ENCODE measurements around the gene SLC25A42.

The SLC25A42 gene

DNA sequence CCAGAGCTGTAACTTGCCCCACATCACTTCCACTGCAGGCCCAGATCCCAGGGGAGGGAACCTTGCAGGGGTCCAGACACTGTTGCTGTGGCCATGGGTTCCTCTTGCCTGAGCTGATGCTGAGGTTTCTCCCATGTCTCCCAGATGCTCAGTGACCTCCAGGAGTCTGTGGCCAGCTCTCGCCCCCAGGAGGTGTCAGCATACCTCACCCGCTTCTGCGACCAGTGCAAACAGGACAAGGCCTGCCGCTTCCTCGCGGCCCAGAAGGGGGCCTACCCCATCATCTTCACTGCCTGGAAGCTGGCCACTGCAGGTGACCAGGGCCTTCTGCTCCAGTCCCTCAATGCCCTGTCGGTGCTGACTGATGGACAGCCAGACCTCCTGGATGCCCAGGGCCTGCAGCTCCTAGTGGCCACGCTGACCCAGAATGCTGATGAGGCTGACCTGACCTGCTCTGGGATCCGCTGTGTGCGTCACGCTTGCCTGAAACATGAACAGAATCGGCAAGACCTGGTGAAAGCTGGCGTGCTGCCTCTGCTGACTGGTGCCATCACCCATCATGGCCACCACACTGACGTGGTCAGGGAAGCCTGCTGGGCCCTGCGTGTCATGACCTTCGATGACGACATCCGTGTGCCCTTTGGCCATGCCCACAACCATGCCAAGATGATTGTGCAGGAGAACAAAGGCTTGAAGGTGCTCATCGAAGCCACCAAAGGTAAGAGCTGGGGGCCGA, 12.1 kb upstream of the SLC25A42 start:
- no peak for DNase-seq (ENCODE audit: low read depth in 2 of 2)

DNA sequence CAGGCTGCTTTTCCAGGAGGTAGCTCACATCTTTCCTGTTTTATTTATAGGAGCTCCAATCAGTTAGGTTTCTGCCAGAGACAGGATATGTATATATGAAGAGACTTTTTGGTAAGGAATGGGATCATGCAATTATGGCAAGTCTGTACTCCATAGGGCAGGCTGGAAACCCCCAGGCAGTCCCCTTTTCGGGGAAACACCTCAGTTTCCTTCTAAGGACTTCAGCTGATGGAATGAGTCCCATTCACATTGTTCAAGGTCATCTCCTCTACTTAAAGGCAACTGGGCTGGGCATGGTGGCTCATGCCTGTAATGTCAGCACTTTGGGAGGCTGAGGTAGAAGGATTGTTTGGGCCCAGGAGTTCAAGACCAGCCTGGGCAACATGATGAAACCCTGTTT, 10.9 kb upstream of the SLC25A42 start:
- no peak for DNase-seq (ENCODE audit: low read depth in 2 of 2)

DNA sequence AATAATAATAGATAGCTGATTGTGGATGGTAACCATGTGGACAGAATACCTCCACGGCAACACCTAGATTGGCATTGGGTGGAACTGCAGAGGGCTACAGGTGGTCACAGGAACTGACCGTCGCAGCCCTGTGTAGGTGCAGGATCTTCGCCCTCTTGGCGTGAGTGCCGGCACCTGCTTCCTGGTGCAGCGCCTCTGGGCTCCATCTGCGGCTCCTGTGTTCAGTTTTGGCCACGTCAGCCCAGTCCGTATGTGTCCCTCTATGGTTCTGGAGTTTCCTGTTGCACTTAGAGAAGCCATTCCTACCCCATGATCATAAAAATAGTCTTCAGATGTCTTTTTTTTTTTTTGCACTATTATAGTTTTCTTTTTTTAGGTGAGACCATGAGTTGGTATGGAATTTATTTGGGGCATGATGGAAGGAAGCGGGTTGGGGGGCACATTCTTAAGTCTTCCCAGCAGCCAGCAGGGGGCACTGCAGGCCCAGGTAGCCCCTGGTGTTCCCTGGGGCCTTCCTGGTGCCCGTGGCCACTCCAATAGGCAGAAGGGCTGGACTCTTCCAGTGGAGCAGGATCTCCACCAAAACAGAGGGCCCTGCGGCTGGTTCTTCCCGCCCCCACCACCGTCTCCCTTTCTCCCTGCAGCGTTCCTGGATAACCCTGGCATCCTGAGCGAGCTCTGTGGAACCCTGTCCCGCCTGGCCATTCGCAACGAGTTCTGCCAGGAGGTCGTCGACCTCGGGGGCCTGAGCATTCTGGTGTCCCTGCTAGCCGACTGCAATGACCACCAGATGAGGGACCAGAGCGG, 10.1 kb upstream of the SLC25A42 start:
- peak; percentile 49 to 53 for DNase-seq (ENCODE audit: low read depth in 2 of 2)

DNA sequence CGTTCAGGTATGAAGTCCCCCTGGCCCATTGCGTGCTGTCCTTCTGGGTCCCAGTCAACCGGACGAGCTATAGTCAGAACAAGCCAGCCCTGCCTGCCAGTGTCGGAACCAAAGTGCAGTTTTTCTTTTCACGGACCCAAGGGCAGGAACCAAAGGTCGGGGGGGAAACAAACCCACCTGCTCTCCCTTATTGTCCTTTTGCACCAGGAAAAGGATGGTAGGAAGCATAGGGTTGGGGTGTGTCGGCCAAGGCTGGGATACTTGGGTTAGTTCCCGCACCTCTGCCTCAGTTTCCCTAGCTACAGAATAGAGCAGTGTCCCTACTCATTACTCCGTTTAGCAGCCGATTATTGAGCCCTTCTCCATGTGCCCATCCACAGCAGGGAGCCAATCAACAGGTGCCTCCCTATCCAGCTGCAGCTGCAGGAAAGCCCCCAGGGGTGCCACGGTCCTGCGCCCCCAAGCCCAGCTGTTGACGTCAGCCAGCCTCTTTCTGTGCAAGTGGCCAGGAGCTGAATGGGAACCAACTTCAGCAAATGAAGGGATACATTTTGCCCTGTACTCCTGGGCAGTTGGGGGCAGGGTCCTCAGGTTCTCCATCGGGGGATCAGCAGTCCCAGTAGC, 9.4 kb upstream of the SLC25A42 start:
- no peak for DNase-seq (ENCODE audit: low read depth in 2 of 2)

DNA sequence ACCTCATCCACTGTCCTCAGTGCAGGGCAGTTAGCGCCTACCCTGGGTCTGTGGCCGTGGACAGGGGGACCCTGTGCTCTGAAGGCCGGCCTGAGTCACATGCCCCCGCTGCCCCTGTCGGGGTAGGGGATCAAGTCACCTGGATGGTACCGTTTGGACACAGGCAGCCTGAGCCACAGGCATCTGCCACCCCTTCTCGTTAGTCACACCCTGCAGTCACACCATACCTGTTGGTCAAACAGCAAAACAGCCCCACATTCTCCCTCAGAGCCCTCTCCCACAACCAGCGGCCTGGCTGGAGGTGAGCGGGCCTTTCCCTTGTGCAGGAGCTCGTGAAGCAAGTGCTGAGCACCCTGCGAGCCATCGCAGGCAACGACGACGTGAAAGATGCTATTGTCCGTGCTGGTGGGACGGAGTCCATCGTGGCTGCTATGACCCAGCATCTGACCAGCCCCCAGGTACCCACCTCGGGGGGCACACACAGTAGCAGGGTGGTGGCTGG, 8.8 kb upstream of the SLC25A42 start:
- DNase-seq (ENCODE audit: low read depth in 2 of 2), result no peak

DNA sequence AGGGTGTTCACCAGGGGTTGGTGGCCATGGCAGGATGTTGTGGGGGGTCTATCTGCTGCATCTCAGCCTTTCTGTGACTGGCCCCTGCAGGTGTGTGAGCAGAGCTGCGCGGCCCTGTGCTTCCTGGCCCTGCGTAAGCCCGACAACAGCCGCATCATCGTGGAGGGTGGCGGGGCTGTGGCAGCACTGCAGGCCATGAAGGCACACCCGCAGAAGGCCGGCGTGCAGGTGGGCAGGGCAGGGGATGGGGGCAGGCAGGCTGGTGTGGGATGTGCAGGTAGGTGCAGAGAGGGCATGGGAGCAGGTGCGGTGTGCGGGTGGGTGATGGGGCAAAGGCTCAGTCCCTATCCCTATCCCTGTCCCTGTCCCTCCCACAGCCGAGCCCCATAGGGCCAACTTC, 8.1 kb upstream of the SLC25A42 start:
- DNase-seq (ENCODE audit: low read depth in 2 of 2), result no peak

DNA sequence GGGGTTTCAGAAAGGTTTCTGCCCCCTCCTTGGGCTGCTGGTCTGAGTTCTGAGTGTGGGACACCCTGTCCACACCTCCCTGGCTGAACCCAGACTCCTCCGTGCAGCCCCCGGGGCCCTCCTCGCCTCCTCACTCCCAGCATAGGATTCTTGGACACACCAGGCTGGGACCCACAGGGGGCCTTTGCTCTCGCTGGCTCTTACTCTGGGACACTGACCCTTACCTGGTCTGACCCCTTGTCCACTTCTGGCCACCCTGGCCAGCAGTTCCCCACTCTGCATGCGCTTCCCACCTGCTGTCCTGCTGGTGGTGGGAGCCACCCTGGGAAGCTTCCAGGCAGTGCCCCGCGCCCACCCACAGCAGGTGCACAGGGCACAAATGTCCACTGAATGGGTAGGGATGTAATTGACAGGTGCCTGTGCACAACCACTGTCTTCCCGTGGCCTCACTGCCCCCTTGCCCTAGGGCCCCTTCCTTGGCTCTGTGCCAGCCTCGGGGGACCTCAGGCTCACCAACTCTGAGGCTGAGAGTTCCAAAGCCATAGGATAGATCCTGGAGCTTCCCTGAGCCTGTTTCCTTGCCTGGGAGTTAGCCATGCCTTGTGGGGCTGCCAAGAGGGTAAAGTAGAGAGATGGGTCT, 7.0 kb upstream of the SLC25A42 start:
- DNase-seq (ENCODE audit: low read depth in 2 of 2), result no peak

DNA sequence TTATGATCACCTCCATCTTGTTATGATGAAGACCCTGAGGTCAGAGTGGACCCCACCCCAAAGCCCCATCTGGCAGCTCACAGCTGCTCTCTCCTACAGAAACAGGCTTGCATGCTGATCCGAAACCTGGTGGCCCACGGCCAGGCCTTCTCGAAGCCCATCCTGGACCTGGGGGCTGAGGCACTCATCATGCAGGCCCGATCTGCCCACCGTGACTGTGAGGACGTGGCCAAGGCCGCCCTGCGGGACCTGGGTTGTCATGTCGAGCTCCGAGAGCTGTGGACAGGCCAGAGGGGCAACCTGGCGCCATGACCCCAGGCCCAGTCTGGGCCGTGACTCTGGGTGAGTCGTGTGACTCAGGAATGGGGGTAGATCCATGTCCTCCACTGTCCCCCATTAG, 6.5 kb upstream of the SLC25A42 start:
- no peak for DNase-seq (ENCODE audit: low read depth in 2 of 2)

DNA sequence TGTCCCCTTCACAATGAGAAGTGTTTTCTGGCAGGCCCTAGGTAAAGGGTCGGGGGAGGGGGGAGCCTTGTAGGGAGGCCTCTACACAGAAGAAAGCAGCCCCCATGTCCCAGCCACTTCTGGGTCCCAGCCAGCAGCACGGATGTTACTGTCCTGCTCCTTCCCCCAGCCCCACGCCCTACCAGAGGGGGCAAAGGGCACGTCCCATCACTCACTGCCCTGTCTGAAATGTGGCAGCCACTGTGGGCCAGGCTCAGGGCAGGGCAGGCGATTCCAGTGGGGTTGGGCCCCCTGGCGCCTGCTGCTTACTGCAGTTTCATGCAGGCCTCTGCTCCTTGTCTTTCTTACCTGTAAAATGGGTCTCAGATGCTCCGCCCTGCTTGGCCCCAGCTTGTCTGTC, 6.1 kb upstream of the SLC25A42 start:
- no peak for DNase-seq (ENCODE audit: low read depth in 2 of 2)

DNA sequence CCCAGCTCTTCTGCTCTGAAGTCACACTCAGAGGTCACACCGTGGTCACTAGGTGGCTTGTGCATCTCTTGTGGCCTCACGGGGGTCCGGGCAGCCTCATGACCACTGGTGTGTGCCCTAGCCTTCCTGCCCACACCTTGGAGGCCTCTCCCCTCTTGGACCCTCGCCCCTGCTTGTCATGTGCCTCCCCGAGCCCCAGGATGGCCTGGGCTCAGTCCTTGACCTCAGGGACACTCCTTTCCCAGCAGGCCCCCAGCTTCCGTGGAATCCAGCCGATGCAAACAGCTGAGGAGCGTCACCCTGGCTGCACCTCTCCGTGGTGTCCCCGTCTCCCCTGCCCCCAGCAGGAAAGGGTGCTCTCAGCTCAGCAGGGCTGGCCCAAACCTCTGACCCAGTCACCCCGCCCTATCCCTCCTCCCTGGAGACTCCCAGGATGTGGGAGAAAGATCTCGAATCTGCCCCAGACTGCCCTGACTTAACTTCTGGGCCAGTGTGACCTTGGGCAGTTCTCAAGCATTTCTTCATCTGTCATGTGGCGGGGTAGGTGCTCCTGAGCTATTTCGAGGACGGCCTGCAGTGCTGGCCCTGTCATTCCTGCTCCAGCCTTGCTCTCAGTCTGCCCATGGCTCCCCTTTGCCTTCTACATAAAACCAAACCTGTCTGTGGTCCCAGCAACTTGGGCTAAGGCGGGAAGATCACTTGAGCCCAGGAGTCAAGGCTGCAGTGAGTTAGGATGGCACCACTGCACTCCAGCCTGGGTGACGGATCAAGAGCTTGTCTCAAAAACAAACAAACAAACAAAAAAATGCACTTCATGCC, 4.6 kb upstream of the SLC25A42 start:
- DNase-seq (ENCODE audit: low read depth in 2 of 2), result no peak

DNA sequence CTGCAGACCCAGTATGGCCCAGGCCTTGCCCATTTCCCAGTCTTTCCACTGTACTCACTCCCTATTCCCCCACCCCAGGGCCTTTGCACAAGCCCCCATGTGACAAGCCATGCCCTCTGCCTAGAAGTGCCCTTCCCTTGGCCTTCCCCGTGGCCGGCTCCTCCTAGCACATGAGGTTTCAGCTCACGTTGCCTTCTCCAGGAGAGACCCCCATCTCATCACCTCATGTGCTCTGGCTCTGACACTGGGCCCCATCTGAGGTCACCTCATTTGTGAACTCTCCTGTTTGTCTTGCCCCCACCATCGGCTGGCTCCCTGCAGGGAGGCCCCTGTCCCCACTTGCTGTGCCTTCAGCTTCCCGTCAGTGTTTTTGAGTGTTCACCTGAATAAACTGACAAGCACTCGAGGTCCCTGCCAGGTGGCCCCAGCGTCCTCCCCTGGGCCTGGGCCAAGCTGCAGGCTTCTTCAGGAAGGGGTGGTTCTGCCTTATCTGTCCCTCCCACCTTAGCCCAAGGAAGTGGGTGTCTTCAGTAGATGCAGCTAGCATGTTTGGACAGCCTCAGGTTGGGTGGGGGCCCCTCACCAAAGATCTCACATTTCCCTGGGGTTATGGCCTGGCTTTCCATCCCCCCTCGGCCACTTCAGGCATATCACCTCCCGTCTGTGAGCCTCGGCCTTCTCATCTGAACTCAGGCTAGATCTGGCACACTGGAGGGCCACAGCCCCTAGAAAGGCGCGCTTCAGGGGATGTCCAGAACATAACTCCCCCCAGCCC, 3.8 kb upstream of the SLC25A42 start:
- DNase-seq (ENCODE audit: low read depth in 2 of 2), result no peak

DNA sequence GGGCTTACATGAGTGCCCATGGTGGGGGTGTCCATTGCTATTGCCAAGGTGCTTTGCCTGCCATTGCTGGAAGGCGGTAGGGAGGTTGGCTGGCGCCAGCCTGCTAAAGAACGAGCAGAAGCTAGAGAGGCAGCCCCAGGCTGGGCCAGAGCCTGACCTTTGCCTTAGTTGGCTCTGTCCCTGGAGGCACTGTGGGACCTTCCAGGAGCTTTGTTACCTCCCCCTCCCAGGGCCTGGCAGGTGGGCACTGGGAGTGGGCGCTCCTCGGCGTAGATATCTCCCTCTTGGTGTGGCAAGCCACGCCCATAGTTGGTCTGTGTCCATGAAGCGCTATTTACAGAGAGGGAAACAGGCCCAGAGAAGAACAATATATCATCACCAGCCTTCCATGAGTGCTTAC, 2.3 kb upstream of the SLC25A42 start:
- no peak for DNase-seq (ENCODE audit: low read depth in 2 of 2)

DNA sequence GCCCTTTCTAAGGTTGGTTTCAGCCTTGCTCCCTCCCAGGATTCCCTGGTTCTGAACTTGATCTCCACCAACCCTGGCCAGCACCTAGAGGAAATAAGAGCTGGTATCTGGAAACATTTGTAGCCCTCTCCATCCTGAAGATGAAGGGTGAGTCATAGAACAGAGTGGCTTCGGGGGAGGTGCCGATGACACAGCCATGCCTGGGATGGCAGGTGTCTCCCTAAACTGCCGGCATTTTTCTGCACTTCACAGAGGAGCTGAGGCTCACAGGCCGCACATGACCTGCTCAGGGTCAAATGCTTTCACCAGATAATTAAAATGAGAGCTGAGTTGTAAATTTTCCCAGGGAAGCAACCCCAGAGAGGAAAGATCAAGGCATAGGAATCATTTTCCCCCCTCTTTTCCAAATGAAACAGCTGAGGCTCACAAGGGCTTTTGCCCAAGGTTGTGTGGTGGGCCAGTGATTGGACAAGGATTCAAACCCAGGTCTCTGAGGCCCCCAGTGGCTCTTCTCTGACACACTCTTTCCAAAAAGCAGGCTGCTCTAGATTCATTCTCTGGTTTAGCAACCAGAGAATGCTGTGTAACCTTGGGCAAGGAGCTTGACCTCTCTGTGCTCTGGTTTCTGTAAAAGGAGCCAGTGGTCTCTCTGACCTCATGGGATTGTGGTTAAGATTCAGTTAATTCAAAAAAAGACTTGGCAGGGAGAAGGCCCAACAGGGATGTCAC, 1.2 kb upstream of the SLC25A42 start:
- peak in 1 of 2 donors; percentile 15 for DNase-seq (ENCODE audit: low read depth in 2 of 2)

DNA sequence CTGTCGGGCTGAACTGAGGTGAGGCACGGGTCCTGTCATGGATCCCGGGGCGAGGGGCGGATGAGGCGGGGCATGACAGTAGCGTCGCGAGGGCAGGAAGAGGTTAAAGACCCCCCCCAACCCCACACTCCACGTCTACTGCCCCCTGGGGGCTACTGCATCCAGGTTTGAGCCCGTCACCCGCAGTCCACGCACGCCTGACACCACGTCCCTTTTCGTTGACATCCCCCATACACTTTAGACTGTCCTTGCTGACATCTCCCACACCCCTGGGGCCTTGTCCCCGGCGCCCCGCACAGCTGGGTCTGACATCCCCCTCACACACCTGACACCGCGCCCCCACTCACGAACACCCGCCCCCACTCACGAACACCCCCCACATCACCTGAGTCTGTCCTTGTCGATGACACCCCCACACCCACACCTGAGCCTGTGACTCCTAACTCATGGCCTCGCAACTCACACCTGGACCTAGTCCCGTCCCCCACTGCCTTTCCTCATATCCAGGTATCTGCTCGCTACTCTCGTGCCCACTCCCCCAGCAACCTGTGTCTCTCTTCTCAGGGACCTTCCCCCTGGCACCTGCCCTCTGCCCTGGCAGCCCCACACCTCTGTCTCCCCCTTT, 416 bp downstream of the SLC25A42 start:
- no peak for DNase-seq (ENCODE audit: low read depth in 2 of 2)

DNA sequence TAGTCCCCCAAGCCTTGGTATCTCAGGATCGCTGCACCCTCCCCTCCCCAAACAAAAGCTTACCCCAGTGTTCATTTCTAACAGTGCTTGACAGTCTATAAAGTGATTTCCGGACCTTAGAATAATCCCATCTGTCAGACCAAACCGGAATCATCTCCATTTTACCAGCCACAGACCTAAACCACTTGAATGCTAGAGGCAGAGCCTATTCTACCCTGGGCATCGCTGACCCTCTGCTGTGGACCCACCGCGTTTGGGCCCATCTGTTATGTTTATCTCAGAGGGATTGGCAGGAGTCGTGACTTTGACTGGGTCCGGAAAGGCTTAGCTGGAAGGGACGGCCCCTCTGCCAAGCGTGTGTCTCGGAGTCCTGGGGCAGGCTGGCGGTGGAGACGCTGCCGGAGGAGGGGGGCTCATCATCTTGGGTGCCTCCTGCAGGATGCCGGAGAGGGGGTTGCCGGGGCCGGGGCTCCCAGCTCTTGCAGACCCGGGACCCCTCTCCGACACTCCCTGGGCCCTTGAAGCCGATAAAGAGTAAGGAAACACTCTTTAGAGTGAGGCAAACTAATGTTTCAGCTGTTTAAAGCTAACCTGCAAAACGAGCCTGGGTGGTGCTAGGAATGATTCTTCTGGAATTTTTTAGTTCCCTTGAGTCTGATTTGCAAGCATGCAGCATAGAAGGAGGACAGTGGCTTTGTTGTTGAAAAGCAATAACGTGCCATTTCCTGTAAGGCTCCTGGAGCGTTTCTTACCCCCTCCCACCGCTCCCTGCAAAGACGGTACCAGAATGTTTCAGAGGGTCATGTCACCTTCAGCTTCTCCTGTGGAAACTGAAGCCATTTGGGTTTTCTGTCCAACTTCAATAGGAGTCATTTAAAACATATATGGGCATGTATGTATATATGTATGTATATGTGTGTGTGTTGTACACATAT, 1.3 kb downstream of the SLC25A42 start:
- DNase-seq (ENCODE audit: low read depth in 2 of 2), result peak; percentile 3 to 19

DNA sequence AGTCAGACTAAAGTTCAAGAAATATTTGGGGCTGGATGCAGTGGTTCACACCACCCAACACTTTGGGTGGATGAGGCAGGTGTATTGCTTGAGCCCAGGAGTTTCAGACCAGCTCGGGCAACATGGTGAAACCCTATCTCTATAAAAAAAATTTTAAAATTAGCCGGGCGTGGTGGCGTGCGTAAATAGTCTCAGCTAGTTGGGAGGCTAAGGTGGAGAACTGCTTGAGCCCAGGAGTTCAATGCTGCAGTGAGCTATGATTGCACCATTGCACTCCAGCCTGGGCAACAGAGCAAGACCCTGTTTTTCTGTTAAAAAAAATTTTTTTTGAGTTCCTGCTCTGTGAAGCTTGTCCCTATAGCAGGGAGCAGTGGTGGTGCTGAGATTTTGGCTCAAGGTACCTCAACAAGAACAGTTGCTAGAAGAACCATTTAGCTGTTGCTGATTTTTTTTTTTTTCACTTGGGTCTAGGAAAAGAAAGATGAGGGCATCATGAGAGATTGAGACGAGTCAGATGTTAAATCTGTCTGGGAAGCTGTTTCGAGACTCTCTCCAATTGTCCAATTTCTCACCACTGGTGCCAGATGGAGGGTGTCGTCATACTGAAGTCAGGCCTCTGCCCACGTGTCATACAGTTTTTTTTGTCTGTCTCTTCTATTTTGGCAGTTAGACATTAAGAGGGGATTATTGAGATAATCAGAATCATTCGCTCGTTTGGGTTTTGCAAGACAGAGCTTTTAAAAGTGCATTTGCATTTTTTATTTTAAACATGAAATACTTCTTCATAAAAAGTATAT, 3.7 kb downstream of the SLC25A42 start:
- no peak for DNase-seq (ENCODE audit: low read depth in 2 of 2)
